Eye (tissue), 1 donor: ENCODE results near the gene NISCH.
"Not testable (repeated sequence)": the region's sequence is repeated elsewhere in the genome, so short reads cannot be mapped to it uniquely, and the experiment has no call there.

ENCODE experiments used
- DNase-seq: peaks from one replicate; pipeline ENCODE4 v3.0.0-alpha.2; 2015

NISCH gene

DNA sequence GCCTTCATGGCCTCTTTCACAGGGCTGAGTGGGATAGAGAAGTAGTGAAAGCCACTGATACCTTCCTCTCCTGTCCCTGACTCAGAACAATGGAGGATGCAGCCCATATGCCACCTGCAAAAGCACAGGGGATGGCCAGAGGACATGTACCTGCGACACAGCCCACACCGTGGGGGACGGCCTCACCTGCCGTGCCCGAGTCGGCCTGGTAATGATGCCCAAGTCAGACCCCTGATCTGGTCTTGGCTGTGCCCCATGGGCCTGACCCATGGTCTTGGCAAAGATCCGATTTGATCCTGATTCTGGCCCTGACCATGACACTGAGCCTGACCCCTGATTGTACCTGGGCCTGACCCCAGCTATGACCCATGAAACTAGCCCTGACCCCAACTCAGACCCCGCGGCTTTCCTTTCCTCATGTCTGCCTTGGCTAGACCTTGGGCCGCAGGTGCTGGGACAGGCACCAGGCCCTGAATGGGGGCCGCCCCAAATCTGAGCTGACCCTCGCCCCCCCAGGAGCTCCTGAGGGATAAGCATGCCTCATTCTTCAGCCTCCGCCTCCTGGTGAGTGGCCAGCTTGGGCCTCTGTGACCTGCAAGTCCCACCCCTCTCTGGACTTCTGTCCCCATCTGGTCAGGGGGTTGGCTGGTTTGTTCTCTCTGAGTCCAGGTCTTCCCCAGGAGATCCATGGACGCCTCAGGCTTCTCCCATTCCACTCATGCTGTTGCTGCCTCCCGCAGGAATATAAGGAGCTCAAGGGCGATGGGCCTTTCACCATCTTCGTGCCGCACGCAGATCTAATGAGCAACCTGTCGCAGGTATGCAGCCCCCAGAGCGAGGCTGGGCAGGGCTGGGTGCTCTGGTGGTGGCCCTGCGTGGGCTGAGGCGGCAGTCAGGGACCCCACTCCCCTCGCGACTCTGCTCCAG is 62.7 kb downstream of the NISCH start:
- DNase-seq, result no peak

DNA sequence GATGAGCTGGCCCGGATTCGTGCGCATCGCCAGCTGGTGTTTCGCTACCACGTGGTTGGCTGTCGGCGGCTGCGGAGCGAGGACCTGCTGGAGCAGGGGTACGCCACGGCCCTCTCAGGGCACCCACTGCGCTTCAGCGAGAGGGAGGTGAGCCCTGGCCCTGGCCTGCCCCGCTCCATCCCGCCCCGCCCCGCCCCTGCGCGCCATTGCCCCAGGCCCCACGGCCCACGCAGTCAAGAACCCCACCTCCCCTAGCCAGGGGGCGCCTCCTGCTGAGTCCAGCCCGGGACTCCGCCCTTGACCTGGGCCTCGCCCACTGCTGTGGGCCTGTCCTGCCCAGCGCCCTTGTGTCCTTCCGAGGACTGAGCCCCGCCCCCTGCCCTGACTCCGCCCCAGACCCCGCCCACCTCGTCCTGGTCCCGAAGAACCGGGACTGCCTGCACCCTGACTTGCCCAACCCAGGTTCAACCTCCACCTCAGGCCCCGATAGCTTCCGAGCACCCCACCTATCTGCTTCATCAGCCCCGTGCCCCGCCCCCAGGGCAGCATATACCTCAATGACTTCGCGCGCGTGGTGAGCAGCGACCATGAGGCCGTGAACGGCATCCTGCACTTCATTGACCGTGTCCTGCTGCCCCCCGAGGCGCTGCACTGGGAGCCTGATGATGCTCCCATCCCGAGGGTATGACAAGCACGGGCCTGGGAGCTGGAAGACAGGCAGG is 63.5 kb downstream of the NISCH start:
- peak; percentile 51 for DNase-seq

DNA sequence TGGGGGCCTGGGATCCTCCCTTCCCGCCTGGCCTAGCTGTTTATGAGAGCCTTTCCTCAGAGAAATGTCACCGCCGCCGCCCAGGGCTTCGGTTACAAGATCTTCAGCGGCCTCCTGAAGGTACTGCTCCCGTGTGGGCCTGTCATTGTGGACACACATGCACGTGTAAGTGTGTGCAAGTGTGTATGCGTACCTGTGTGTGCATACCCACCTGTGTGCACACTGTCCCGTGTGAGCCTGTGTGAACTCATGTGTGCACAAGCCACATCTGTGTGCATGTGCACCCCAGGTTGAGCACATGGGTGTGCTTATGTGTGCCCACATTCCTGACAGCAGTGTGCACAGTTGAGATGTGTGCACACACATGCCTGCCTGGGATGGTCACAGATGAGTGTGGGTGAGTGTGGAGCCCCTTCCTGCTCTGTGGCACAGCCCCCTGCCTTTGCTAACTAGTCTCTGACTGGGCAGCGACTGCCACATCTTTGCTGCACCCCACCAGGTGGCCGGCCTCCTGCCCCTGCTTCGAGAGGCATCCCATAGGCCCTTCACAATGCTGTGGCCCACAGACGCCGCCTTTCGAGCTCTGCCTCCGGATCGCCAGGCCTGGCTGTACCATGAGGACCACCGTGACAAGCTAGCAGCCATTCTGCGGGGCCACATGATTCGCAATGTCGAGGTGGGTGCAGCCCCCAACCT is 64.2 kb downstream of the NISCH start:
- DNase-seq, result no peak

DNA sequence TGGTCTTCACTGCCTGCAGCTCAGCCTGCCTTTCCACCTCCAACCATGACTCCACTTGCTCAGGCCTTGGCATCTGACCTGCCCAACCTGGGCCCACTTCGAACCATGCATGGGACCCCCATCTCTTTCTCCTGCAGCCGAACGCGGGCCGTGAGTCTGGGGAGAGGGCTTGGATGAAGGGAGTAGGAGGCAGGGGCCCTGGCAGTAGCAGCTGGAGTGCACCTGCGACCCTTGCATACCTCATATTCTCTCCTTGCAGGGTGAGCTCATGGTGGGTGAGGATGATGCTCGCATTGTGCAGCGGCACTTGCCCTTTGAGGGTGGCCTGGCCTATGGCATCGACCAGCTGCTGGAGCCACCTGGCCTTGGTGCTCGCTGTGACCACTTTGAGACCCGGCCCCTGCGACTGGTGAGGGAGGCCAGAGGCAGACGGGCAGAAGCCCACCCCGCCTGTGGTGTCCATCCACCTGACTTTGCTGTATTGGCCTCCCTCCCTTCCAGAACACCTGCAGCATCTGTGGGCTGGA is 64.8 kb downstream of the NISCH start:
- no peak for DNase-seq

DNA sequence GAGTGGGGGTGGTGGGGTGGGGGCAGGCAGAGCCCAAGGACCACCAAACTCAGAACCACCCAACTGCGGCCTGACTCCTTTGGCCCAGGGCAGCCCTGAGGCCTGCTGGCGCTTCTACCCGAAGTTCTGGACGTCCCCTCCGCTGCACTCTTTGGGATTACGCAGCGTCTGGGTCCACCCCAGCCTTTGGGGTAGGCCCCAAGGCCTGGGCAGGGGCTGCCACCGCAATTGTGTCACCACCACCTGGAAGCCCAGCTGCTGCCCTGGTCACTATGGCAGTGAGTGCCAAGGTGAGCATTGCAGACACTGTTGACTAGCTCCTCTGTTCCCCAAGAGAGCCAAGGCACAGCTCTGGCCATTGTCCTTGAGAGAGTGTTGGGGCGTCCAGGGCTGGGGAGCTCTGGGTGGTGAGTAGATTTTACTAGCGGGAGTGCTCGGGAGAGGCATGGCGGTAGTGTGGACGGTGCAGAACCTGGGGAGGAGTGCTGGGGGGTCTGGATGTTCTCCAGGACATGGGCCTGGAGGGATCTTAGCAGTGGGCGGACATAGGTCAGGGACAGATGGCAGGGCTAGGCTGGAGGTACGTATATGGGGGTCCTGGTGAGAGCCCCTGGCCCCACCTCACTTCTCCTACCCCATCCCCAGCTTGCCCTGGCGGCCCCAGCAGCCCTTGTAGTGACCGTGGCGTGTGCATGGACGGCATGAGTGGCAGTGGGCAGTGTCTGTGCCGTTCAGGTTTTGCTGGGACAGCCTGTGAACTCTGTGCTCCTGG is 65.5 kb downstream of the NISCH start:
- no peak for DNase-seq

DNA sequence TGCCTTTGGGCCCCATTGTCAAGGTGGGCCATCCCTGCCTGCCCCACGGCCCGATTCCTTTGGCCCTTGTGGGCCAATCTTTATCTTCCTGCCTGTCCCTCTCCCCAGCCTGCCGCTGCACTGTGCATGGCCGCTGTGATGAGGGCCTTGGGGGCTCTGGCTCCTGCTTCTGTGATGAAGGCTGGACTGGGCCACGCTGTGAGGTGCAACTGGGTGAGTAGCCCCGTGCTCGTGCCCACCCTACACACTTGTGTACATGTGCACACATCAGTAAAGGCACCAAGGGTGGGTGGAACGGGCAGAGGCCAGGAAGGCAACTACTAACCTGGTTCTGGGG is 66.1 kb downstream of the NISCH start:
- no peak for DNase-seq

DNA sequence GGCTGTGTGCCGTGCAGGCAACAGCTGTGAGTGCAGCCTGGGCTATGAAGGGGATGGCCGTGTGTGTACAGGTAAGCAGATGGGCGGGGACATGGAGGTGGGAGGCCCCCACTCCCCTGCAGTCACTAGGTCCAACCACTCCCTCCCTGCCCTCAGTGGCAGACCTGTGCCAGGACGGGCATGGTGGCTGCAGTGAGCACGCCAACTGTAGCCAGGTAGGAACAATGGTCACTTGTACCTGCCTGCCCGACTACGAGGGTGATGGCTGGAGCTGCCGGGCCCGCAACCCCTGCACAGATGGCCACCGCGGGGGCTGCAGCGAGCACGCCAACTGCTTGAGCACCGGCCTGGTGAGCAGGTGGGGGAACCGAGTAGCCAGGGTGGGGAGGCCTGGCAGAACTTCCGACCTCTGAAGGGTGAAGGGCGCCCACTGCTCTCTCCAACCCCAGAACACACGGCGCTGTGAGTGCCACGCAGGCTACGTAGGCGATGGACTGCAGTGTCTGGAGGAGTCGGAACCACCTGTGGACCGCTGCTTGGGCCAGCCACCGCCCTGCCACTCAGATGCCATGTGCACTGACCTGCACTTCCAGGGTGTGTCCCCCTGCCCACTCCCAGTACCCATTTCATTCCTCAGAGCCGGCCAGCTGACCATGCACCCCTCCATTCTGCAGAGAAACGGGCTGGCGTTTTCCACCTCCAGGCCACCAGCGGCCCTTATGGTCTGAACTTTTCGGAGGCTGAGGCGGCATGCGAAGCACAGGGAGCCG is 66.7 kb downstream of the NISCH start:
- DNase-seq, result no peak

DNA sequence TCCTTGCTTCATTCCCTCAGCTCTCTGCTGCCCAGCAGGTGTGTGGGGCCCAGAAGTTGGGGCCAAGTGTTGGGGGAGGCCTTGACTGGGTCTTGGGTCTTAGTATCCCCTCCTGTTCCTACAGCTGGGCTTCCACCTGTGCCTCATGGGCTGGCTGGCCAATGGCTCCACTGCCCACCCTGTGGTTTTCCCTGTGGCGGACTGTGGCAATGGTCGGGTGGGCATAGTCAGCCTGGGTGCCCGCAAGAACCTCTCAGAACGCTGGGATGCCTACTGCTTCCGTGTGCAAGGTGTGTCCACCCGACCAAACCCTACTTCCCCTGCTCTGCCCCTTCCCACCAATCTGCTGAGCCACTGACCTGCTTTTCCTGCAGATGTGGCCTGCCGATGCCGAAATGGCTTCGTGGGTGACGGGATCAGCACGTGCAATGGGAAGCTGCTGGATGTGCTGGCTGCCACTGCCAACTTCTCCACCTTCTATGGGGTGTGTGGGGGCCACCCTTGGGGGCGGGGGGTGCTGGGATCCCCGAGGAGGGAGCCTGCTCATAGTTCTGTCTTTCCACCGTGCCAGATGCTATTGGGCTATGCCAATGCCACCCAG is 67.3 kb downstream of the NISCH start:
- DNase-seq, result no peak

DNA sequence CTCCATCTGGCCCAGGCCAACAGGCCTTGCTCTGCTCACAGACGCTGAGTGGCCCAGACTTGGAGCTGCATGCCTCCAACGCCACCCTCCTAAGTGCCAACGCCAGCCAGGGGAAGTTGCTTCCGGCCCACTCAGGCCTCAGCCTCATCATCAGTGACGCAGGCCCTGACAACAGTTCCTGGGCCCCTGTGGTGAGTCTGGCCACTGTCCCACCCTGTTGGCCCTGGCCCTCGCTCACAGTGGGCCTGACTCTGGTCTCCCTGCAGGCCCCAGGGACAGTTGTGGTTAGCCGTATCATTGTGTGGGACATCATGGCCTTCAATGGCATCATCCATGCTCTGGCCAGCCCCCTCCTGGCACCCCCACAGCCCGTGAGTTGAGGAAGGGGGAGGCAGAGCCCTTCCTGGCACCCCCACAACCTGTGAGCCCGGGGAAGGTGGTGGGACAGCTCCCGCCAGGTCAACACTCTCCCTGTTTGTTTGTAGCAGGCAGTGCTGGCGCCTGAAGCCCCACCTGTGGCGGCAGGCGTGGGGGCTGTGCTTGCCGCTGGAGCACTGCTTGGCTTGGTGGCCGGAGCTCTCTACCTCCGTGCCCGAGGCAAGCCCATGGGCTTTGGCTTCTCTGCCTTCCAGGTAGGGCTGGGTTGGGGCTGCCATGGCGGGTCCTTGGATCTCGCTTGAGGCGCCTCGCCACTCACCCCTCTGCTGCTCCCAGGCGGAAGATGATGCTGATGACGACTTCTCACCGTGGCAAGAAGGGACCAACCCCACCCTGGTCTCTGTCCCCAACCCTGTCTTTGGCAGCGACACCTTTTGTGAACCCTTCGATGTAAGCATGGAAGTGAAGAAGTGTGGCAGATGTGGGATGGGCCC is 68.2 kb downstream of the NISCH start:
- DNase-seq, result no peak

DNA sequence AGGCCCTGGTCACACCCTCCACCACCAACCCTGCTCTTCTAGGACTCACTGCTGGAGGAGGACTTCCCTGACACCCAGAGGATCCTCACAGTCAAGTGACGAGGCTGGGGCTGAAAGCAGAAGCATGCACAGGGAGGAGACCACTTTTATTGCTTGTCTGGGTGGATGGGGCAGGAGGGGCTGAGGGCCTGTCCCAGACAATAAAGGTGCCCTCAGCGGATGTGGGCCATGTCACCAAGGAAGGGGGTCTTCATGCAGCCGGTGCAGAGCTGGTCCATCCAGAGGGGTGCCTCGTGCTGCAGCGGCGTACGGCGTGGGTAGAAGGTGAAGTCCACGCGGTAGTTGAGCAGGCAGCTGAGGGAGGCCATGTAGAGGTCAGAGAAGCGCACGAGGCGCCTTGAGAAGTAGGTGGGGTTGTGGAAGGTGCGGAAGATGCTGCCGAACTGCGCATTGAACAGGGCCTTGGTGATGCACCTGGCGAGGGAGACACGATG is 68.9 kb downstream of the NISCH start:
- DNase-seq, result no peak

DNA sequence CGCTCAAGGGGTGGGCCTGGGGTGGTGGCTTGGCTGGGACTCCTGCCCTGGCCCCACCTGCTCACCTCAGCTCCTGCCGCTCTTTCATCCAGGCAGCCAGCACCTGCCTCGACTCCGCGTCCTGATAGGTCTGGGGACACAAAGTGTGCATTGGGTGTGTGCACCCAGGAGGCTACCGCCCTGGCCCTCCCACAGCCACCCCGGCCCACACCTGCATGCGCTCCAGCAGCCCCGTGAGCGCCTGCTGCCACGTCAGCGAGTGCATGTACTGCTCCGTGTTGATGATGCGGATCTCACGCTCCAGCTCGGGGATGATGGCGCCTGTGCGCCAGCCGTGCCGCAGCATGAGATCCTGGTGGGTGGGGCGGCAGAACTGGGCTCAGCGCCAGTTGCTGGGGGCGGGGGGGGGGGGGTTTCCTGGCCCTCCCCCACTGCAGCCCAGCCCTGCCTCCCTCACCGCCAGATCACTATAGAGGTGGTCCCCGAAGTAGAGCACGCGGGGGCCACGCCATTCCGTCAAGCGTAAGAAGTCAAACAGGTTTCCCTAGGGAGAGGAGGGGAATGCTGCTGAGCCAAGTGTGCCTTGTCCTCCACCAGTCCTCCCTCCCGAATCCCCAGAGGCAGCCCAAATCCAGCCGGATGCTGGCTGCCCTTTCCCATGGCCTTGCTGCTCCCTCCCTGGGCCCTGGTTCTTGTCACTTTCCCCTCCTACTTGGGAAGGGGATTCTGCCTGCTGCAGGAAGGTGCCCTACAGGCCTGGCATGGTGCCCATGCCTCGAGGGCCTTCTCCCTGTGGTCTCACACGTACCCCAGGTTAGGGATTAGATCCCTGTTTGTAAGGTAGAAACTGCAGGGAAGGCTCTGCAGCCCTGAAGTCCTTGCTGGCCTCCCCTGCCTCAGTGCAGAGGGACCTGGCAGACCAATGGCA is 69.6 kb downstream of the NISCH start:
- DNase-seq, result peak; percentile 39

DNA sequence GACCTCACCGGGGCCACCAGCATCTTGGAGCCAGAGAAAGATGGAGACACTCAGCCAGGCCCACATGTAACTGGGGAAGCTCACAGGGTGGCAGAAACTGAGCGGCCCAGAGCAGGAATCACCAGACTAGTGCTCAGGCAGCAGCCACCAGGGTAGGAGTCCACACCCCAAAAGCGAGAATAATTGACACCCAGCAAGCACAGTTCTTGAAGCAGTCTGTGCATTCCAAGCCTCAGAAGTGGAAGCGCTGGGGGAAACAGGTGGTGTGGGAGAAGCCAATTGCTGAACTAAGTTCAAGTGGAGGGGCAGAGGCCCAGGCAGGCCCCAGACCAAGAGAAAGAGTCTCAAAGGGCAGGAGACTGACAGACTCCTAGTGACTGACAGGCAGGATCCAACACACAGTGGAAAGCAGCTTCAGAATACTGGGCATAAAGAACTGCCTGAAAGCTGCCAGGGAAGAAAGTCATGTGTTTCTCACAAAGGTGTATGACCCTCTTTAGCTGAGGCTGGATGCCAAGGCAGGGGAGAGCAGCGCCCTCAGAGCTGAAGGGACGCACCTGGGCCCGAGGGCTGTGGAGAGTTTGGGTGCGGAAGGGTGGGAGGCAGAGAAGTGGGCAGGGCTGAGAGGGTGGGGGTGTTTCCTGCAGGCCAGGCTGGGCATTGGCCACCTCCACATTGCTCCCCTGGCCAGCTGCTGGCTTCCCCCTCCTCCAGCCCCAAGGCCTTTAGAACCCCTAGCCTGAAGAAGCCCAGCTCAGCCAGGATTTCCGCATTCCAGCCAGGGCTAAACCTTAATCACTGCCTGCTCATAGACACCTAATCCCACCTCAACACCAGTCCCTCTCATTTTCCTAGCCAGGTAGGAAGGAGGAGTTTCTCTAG is 70.5 kb downstream of the NISCH start:
- no peak for DNase-seq

DNA sequence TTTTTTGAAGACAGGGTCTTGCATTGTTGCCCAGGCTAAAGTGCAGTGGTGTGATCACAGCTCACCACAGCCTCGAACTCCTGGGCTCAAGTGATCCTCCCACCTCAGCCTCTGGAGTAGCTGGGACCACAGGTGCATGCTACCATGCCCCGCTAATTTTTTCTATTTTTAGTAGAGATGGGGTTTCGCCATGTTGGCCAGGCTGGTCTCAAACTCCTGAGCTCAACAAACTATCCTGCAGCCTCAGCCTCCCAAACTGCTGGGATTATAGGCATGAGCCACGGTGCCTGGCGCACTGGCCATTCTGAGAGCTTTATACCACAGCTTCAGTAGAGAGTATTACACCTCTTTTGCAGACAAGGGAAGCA is 71.3 kb downstream of the NISCH start:
- not testable (repeated sequence) for DNase-seq

DNA sequence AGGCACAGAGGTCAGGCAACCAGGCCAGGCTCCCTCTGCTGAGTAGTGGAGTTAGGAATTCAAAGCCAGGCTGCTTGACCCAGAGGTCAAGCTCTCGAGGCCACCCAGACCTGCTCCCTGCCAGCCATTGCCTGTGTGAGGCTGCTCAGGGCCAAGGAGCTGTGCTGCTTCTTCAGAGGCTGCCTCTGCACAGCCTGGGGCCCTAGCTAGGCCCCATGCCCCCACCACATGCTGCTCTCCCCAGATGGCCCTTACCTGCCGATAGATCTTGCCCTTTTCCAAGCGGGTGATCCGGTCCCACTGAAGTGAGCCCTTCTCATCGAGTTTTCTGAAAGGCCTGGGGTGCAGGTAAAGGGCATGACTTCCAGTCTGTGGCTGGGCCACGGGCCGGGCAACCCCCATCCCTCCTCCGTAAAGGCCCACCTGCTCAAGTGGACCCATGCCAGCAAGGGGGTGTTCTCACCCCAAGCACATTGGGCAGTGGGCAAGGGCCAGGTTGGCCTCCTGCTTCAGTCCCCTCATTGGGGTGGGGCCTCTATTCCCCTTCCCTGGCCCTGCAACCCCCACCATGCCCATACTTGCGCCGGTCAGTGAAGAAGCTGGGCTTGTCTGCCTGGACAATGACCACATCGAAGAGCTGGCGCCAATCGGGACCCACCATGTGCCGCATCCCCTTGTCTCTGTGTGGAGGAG is 71.8 kb downstream of the NISCH start:
- no peak for DNase-seq

DNA sequence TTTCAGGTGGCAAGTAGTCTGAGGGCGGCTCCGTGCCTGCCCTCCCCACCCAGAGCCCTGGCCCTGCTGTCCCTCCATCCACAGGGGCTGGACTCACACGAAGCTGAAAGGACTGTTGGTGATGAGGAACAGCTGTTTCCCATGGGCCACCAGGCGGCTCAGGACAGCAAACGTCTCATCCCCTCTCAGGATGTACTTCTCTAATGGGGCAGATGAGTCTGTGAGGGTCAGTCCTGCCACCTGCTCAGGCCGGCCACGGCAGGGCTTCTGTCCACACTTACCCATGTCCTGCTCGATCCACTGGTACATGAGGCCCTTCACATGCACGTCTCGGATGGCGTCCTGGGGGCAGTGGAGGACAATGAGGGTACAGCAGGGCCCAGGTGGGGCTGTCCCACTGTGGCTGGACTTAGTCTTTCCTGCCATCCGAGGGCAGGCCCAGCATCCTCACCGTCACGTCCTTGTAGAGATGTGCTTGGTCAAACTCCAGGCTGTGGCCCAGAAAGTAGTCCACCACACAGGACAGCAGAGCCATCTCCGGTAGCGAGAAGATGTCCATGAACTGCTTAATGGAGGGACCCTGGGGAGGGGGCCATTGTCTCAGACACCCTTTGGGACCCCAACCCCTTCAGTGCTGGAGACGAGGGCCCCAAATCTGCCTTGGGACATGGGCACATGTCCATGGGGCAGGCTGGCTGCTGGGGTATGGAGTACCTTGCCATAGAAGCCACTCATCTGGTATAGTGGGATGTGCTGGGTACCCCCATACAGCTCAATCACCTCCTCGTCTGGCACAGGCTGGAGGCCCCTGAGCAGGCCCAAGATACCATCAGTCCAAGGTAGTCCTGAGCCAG is 72.6 kb downstream of the NISCH start:
- DNase-seq, result no peak
